ENCODE results near the gene LAPTM5.

LAPTM5 gene

DNA sequence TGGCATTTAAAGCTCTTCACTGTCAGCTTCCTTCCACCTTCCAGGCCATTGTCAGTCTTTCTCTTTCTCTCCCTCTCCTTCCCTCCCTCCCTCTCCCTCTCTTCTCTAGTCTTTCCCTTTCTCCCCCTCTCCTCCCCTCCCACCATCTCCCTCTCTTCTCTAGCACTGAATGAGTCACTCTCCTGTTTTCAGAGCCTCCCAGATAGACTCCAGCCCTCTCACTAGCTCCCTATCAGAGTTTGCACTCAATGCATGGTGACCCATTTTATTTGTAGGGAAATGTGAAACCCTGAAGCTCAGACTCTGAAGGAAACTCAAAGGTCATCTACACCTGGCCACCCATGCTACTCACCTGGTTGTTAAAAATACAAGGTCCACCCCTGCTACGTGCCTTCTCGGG is 29.8 kb downstream of the LAPTM5 start:
- DNase-seq = no peak

DNA sequence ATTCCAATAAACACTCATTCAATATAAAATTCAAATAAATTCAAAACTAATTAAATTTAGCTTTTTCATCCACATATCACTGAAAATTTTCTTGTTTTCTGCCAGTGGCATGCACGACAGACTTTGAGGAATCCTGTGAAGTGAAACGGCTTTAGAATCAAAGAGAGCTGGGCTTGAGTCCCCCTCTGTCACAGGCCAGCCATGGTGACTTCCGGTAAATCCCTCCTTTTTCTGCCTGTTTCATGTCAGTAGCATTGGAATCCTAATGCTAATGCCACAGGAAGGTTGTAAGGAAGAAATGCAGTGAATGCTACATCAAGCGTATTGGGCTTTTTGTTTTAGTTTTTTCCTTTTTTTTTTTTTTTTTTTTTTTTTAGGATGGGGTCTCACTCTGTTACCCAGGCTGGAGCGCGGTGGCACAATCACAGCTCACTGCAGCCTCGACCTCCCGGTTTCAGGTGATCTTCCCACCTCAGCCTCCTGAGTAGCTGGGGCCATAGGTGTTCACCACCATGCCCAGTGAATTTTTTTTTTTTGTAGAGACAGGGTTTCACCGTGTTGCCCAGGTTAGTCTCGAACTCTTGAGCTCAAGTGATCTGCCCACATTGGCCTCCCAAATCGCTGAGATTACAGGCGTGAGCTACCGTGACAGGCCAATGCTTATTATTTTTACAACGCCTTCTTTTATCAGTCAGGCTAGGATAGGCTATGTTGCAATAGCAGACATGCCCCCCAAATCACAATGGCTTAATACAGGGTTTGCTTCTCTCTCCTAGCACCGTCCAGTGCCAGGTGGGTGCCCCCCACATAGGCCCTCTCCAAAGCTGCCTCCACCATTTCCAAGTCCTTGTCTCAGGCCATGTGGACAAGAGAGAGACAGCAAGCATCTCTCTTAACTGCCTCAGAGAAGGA is 30.5 kb downstream of the LAPTM5 start:
- no peak for DNase-seq

DNA sequence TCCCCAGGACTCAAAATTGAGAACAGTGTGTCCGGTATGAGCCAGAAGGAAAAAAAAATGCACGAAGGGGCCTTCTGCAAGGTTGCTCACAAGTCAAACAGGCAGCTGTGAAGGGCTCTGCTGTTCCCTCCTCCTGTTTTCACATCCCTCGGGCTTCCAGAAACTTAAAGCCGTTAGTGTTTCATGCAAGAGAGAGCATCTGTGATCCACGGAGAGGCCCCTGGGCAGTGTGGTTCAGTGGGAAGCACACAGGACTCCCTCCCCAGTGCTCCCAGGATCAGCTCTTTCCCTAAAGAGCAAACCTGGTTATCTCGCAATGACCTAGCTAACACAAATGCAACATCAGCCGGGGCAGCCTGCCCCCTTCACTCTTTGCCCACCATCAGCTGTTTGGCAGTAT is 31.3 kb downstream of the LAPTM5 start:
- DNase-seq = no peak

DNA sequence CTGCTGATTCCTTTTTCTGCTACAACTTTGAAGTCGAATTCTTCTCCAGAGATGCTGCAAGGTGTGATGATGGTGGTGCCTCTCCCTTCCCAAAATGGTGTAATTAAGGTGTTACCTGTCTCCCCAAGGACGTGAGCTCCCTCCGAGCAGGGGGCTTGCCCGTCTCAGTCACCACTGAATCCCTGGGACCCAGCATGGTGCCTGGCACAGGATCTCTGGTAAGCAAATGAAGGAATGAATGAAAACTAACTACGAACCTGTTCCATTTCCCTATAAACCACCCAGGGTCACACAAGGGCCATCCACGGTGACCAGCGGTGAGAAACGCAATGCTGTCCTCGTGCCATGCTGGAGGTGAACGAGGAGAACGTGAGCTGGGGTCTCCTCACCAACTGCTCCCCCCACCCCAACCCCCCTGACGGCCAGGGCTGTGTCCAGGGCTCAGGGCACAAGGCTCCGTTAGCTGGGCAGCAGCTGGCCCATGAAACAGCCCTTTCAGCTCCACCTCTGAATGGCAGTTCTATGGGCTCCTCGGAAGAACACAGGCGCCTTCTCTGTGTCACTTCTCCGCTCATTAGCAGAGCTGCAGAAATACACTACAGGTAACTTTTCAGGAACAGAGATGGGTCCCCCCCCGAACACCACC is 32.0 kb downstream of the LAPTM5 start:
- DNase-seq = no peak

DNA sequence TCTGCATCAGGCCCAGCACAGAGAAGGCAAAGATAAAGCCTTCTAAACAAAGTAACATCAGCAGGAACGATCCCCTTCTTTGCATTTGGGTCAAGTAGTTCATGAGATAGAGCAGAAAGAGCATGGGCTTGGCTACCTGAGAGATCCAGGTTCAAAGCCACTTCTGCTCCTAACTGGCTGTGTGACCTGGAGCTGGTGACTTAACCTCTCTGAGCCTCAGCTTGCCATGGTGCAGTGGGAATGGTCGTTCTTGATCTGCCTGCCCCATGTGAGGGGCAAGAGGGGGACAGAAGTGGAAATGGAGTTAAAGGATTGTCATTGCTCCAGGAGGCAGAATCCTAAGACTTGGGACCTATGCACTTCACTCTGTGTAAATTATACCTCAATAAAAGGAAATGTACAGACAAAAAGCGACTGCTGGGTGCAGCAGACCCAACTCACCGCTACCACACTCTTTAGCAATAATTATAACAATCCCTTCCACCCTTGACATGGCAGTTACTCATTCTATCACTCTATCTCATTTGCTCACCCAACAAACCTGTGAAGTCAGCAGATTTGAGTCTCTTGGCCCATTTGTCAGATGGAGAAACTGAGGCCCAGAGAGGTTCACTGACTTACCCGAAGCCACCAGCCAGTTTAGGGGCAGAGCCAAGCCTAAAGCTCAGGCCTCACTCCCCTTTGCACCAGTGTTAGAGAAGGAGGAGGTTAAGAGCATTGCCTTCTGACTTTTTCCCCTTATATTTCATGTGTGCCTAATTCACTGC is 32.7 kb downstream of the LAPTM5 start:
- DNase-seq = no peak

DNA sequence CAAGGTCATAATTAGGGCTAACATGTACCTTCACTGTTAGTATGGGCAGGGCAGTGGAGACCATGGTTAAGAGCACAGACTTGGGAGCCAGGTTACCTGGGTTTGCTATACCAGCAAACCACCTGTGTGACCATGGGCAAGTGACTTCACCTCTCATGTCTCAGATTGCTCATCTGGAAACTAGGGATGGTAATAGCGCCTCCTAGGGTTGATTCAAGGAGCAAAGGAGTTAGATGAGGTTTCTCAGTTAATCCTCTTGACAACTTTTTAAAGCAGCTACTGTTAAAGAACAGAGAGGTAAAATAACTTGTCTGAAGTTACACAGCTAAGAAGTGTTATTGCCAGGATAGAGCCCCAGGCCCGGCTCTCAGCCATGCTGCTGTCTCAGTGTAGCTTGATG is 33.4 kb downstream of the LAPTM5 start:
- DNase-seq = no peak

DNA sequence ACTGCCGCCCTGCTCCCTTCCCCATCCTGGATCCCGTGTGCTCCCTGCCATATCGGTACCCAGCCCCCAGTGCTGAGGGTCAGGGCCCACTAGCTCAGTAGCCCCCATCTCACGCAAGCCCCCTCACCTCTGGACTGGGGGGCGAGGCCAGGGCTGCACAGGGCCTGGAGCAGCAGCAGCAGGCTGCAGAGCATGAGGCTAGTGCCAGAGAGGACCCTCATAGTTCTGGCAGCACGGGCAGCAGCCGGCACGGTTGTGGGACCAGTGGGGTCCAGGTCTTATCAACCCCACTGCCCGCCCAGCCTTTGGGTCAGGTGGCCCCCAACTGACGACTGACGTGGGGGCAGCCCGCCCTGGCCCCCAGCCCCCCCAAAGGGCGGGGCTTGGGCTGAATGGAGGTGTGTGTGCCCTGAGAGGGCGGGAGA is 34.2 kb downstream of the LAPTM5 start, which contains the start of gene MATN1:
TSS of gene MATN1 (minus strand) at position 255 of the 425 bp plus-strand sequence. CDS start at position 221, 34 bp downstream.
- no peak for DNase-seq

DNA sequence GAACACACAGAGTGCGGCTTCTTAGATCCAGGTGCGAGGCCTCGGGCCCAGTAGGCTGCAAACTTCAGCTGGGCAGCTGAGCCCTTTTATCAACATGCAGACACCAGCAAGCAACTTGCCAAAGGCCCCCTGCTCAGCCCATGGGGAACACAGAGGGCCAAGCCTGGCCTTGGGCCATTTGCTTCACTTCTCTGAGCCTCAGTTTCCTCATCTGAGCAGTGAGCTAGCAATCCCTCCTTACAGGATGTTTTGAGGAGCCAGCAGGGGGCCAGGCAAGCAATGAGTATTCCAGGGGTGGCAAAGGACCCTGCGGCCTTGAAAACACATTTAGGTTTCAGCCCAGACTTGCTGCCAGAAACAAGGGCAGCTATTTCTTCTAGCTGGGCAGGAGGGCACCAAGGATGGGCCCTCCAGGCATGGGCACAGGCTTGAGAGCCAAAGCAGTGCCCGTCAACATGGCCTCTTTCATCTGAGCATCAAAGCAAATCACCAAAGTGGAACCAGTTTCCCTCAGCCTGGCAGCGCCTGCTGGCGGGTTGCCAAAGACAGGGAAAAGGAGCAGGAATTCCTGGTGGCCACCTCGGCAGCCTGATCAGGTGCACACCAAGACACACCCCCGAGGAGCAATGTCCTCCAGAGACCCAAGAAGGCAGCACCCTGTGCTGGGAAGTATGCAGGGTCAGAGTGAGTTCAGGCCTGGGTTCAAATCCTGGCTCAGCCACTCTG is 35.6 kb downstream of the LAPTM5 start:
- no peak for DNase-seq

DNA sequence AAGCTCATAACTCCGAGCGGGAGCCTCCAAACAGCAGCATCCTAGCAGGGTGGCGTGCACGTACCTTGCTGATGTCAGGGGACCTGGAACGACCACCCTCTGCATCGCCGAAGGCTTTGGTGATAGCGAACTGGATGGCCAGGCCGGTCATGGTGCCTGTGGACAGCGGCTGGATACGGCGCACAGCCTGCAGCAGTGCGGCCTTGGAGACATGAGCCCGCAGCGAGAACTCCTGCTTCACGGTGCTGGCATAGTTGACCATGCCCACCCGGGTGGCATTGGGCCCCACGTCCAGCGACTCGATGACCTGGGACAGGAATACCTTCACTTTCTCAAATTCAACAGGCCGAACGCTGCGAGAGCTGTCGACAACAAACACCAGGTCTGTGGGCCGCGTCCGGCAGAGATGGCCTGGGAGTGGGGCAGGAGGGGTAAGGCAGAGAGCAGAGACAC is 36.2 kb downstream of the LAPTM5 start:
- no peak for DNase-seq

DNA sequence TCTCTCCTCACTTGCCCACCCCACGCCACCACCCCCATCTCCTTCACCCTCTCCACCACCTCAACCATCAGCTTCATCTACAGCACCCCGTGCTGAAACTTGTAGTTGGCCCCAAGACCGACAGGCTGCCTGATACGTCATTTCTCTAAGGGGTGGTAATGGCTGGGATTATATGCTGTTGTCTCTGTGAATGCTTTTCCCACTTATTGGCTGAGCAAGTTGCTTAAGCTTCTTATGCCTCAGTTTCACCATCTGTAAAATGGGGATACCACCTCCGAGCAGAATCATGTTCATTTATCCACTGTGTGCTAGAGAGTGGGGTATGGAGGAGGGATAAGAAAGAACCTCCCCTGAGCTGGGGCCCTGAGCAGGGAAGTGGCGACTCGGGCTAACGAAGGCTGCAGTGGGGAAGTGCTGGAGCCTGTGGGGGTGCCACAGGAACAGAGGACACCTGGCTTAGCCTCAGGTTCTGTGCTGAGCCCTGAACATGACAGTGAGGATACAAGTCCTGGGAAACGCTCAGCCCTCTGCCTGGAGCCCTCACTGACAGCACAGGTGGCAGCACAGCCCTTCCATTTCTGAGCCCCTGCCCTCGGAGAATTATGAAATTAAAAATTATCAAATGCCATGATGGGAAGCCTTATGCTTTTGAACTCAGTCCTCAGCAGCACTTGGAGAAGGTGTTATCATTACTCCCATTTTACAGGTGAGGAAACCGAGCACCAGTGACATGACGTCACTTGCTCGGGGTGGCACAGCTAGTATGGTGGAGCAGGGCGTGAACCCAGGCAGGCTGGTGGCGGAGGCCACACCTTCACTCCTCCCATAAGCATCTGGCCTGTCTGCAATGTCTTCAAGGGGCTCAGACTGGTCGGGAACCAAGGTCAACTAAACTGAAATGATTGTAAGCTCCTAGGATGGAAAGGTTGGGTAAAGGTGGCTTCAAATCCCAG is 37.0 kb downstream of the LAPTM5 start:
- DNase-seq = no peak

DNA sequence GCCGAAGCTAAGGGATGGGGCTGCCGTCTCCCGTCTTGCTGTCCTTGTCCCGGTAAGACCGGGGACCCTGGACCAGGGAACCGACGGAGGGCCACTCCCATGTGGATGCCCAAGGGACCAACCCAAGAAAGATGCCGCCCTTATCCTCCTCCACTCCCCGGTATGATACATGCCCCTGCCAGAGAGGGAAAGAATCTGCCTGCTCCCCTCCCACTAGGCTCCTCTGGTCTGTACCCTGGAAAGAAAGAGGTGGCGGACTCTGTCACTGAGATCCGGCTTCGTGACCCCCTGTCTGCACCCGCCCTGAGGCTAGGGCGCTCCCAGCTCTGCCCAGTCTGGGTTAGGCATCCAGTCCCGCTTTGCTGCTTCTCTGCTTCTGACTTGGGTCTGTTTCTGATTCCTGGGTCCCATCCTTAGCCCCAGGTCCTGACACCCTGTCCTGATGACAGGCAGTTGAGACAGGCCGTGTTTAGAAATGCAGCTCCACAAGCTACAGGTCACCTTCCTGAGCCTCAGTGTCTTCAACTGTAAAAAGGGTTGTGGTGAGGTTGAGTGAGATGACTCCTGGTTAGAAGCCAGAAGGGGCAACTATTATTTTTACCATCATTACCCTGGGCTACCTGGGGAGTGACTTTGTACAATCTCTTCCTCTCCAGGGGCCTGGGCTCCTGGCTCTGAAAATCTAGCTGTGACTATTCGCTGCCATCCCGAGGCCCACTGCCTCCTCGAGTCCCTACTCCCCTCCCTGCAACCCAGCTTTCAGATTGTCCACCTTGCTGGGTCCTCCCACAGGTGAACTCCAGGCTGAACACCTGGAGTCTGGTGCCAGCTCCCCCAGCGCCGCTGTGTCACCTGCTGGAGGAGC is 37.9 kb downstream of the LAPTM5 start:
- no peak for DNase-seq

DNA sequence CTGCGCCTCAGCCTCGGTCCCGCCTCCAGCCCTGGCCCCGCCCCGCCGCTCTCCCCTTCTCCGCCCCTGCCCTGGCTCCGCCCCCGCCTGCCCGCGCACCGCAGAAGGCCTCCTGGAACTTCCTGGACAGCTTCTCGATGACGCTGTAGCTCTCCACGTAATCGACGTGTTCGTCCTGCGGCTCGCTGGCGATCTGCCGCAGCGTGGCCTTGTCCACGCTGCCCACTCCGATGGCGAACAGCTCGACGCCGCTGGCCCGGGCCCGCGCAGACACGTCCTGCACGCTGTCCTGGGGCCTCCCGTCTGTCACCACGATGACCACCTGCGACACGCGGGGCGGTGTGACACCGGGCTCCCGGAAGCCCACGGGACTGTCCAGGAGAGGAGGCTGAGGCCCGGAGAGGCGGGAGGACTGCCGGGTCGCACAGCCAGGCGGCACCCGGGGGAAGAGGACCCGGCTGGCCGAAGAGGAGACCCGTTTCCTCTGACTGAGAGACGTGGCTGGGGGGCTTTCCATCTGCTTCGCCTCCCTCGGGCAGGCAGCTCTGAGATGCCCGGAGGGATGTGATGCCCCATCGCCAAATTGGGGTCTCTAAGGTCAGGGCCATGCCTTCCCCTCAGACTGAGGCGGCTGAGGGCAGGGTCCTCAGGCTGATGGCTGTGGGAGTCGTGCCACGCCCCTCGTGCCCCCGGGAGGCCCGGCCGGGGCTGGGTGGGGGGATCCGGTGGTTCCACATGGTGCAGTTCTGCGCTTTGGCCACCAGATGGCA is 38.8 kb downstream of the LAPTM5 start:
- peak; percentile 100 for DNase-seq

DNA sequence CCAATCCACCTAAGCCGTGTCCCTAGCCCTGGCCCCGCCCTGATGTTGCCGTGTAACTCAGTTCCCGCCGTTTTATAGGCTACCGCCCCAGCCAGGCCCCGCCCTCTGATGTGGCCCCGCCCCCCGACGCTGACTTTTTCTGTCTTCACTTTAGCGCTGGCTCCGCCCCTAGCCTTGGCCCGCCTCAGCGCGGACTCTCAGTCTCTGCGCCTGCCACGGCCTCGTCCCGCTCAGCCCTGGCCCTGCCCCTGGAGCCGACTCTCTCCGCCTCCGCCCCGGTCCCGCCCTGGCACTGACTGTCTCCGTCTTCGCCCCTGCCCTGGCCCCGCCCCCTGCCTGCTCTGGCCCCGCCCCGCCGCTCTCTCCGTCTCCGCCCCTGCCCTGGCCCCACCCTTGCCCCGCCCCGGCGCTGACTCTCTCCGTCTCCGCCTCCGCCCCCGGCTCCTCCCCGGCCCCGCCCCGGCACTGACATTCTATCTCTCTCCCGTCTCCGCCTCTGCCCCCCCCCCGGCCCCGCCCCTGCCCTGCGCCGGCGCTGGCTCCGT is 39.4 kb downstream of the LAPTM5 start:
- peak; percentile 100 for DNase-seq

DNA sequence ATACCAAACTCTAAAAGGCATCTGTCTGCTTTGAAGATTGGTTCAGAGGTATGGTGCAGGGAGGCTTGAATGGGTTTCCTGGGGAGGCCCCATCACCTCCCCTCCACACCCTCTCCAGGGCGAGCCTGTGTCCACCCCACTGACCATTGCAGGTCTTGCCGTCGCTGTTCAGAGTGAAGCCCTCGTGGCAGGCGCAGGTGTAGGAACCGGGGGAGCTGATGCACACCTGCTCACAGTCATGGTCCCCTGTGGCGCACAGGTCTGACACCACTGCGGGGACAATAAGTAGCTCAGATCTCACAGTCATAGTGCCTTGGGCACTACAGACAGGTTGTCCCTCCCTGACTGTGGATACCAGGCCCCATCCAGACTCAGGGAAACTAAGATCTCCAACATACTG is 40.9 kb downstream of the LAPTM5 start:
- DNase-seq = no peak

DNA sequence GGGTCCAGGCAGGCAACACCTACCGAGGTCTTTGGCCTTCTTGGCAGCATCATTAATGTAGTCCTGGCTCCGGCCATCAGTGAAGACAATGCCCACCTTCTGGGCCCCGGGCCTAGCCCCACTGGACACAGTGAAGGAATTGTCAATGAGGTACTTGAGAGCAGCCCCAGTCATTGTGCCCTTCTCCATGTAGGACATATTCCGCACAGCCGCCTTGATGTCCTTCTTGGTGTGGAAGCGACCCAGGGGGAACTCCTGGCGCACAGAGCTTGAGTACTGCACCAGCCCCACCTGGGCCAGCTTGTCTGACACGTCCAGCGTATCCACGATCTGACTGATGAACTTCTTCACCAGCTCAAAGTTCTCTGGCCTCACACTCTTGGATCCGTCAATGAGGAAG is 41.7 kb downstream of the LAPTM5 start:
- no peak for DNase-seq

DNA sequence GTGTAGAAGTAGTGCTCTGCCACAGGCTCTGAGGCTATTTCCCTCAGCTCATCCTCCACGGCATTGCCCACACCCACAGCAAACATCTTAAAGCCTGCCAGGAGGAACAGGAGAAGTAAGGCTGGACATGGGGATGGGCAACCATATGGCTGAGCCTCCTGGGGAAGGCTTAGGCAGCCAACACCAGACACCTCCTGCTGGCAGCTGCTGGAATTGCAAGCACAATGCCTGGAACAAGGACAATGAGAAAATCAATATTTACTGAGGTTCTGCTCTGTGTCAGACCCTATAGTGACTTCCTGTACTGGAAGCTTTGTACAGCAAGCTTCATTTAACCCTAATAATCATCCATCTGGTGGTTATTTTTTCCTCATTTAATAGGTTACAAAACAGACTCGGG is 42.4 kb downstream of the LAPTM5 start:
- DNase-seq = no peak

DNA sequence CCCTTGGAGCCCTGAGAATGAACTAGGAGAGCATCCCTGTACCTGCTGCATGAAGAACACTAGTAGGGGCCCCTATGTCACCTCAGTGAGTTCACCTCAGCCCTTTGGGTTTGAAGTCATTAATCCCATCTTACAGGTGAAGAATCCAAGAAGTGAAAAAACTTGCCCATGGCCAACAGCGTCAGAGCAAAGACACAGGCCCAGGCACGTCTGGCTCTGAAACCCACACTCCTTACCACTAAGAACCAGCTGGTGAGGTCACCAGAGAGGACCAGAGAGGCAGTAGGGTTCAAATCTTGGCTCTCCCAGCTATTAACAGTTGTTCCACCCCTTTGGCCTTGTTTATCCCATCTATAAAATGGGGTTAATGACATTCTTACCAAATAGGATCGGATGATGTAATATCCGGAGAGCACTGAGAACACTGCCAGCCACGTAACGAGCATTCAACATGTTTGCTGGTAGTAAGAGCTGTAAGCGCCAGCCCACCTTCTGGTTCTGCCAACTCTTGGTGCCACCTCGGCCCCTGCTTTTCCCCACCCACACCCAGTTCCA is 43.0 kb downstream of the LAPTM5 start:
- no peak for DNase-seq

DNA sequence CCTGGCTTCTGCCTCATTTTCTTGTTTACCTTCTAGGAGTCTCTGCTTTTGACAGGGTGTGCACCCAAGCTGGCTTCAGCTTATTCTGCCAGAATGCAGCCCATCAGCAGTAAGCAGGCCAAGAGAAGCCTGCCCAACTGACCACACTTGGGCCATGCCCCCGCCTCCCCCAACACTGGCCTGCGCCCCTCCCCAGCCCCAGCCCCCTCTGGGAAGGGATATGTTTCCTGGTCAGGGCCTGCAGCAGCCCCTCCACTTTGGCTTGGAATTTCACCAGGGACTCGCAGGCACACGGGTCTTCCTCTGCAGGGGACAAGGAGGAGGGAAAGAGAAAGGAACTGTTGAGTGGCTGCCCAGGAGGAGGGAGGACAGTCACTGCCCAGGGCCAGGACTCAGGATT is 43.5 kb downstream of the LAPTM5 start:
- no peak for DNase-seq

DNA sequence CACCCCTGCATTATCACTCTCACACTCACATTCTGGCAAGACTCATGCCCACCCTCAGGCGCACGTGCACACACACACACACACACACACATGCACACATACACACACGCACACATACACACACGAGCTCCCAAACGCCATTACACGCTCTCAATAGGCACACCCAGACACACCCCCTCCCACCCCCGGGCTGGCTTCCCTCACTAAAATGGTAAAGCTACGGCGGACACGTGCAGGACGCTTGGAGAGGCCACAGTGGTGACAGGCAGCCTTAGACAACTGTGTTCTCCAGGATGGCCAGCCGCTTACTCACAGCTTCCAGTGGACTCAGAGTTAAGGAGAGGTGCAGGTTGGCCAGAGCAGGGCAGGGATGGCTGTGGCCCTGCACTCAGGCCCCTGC is 44.3 kb downstream of the LAPTM5 start:
- no peak for DNase-seq

Data from NCI-H774 (cell line).